HEK293T (cell line): ENCODE measurements around the gene DLG2.

Experiments used
- ARNT ChIP-seq: fragments of 450-650 bp; IDR thresholded peaks from 2 replicates; pipeline ENCODE4 v1.6.1; 2017; ENCODE audit warnings: mild to moderate bottlenecking
- BHLHE40 ChIP-seq: fragments of 450-650 bp; IDR thresholded peaks from 2 replicates; pipeline ENCODE4 v1.6.1; 2016; ENCODE audit warnings: mild to moderate bottlenecking, moderate library complexity, borderline replicate concordance
- CTBP1 ChIP-seq: fragments of 450-650 bp; IDR thresholded peaks from 2 replicates; pipeline ENCODE4 v1.6.1; 2016; ENCODE audit warnings: borderline replicate concordance
- ELF4 ChIP-seq: fragments of 450-650 bp; IDR thresholded peaks from 2 replicates; pipeline ENCODE4 v1.6.1; 2017; ENCODE audit warnings: antibody characterized with exemption
- FOXK2 ChIP-seq: fragments of 450-650 bp; IDR thresholded peaks from 2 replicates; pipeline ENCODE4 v1.6.1; 2016; ENCODE audit warnings: mild to moderate bottlenecking
- FOXM1 ChIP-seq: fragments of 450-650 bp; IDR thresholded peaks from 2 replicates; pipeline ENCODE4 v1.6.1; 2017; ENCODE audit warnings: mild to moderate bottlenecking, borderline replicate concordance
- L3MBTL2 ChIP-seq: fragments of 450-650 bp; conservative IDR thresholded peaks from 2 replicates; pipeline ENCODE4 v1.6.1; 2016; ENCODE audit warnings: mild to moderate bottlenecking
- LEF1 ChIP-seq: fragments of 450-650 bp; IDR thresholded peaks from 2 replicates; pipeline ENCODE4 v1.6.1; 2017; ENCODE audit warnings: mild to moderate bottlenecking, borderline replicate concordance
- NFRKB ChIP-seq: fragments of 450-650 bp; IDR thresholded peaks from 2 replicates; pipeline ENCODE4 v1.6.1; 2016; ENCODE audit warnings: mild to moderate bottlenecking, moderate library complexity
- PKNOX1 ChIP-seq: fragments of 450-650 bp; IDR thresholded peaks from 2 replicates; pipeline ENCODE4 v1.6.1; 2016
- SP1 ChIP-seq: fragments of 450-650 bp; IDR thresholded peaks from 2 replicates; pipeline ENCODE4 v1.6.1; 2017
- SUZ12 ChIP-seq: fragments of 450-650 bp; IDR thresholded peaks from 2 replicates; pipeline ENCODE4 v1.6.1; 2016; ENCODE audit warnings: mild to moderate bottlenecking
- TARDBP ChIP-seq: fragments of 450-650 bp; IDR thresholded peaks from 2 replicates; pipeline ENCODE4 v1.6.1; 2016

- TF ChIP-seq CTBP1 = no peak
- no peak for TF ChIP-seq BHLHE40
- no peak for TF ChIP-seq SP1
- no peak for TF ChIP-seq PKNOX1
- TF ChIP-seq NFRKB = no peak
- no peak for TF ChIP-seq FOXK2
- no peak for TF ChIP-seq ELF4
- TF ChIP-seq TARDBP = no peak
- no peak for TF ChIP-seq LEF1
- TF ChIP-seq L3MBTL2 = no peak
- no peak for TF ChIP-seq FOXM1
- no peak for TF ChIP-seq ARNT
- no peak for TF ChIP-seq SUZ12
These were observed 727.4 kb downstream of the DLG2 start for GRCh38 chr11:84899740-84900139.
